Measurements from ENCODE around the gene ENPP5.

ENPP5 gene

DNA sequence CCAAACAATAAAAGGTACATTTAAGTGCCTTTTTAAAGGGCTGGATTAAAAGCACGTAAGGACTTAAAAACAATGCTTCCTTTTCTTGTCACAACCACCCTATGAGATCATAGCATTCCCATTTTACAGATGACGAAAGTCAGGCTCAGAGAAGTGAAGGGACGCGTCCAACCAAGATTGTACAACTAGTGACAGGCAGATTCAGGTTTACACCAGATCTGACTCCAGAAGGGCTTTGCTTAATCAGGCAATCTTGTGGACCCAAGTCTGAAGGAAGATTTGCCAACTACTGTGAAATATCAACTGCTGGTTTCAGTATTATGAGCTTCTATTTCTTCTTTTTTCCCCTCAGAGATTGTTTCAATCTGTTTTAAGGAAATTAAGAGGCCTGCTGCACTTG lies 40.1 kb downstream of the ENPP5 start:
- Histone ChIP-seq H3K9ac (ENCODE audit: low read length) (peak overlapping the region; percentile 85), H3K79me2 (ENCODE audit: insufficient read depth, low read length) (peaks cover 29% of the 10 kb centered on the region), H3K9me2 (ENCODE audit: low read depth, low read length) (no peaks in the 10 kb centered on the region), H3K4me1 (ENCODE audit: insufficient read depth, low read length, severe bottlenecking) (peaks cover 31% of the 10 kb centered on the region), H3K36me3 (ENCODE audit: insufficient read depth, low read length) (no peaks in the 10 kb centered on the region), H3K4me3 (ENCODE audit: low read depth, low read length, poor library complexity, severe bottlenecking) (peak overlapping the region; percentile 89), H3K27ac (ENCODE audit: low read depth, low read length, poor library complexity, severe bottlenecking) (peak overlapping the region; percentile 34), H3K9me3 (ENCODE audit: low read length) (no peaks in the 10 kb centered on the region), H4K20me1 (ENCODE audit: insufficient read depth, low read length) (no peaks in the 10 kb centered on the region), H3K27me3 (ENCODE audit: insufficient read depth, low read length) (no peaks in the 10 kb centered on the region), H3F3A (ENCODE audit: insufficient read depth, low read length) (no peaks in the 10 kb centered on the region), H2AFZ (ENCODE audit: low read length) (no peak overlapping the region), H3K4me2 (ENCODE audit: low read length) (peak overlapping the region; percentile 78)
- TF ChIP-seq, protein P1, sequence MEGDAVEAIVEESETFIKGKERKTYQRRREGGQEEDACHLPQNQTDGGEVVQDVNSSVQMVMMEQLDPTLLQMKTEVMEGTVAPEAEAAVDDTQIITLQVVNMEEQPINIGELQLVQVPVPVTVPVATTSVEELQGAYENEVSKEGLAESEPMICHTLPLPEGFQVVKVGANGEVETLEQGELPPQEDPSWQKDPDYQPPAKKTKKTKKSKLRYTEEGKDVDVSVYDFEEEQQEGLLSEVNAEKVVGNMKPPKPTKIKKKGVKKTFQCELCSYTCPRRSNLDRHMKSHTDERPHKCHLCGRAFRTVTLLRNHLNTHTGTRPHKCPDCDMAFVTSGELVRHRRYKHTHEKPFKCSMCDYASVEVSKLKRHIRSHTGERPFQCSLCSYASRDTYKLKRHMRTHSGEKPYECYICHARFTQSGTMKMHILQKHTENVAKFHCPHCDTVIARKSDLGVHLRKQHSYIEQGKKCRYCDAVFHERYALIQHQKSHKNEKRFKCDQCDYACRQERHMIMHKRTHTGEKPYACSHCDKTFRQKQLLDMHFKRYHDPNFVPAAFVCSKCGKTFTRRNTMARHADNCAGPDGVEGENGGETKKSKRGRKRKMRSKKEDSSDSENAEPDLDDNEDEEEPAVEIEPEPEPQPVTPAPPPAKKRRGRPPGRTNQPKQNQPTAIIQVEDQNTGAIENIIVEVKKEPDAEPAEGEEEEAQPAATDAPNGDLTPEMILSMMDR (IDR thresholded peaks at IDR 0.05; ENCODE audit: low read length) = no peak
- no peak for TF ChIP-seq EZH2 (IDR thresholded peaks at IDR 0.05; ENCODE audit: borderline replicate concordance, low read length)

DNA sequence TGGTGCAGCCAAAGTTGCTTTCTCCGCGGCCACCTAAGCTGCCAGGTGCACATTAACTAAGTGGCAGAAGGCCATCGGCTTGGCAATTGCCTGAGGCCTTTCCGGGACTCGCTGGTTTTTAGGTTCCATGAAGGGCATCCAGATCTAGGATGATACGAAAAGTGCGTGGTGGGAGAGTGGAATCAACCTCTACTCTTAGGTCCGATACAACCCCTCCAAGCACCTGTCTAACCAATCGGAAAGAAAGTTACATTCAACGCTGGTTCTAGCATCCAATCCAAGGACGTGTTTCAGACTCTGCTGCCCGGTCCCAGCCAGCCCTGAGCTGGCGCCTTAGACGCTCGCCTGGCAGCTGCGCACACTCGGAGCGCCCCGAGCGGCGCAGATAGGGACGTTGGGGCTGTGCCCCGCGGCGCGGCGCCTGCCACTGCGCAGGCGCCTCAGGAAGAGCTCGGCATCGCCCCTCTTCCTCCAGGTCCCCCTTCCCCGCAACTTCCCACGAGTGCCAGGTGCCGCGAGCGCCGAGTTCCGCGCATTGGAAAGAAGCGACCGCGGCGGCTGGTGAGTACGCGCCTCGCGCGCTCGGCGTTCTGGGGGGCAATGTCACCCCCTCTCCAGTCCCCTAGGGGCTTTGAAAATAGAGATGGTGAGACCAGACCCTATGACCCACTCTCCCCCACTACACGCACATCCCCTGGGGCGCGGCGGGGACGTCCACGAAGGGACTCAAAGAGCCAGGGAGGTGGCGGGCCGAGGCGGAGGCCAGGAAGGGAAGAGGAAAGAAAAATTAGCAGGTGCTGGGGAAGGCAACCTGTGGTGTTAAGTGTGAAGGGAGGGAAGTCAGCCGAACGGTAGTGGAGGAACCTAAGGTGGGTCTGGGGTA lies 40.9 kb downstream of the ENPP5 start, which contains the start of gene ENPP4:
Gene ENPP4 (plus strand): TSS at position 361 of the 883 bp plus-strand sequence. CDS start 9,595 bp downstream, outside the sequence.
- peaks cover 21% of the 10 kb centered on the region; the same call in 1 of the 2 replicates for H3K79me2 ChIP-seq (ENCODE audit: insufficient read depth, low read length)
- H3K27ac ChIP-seq (ENCODE audit: low read depth, low read length, poor library complexity, severe bottlenecking) = peak within 1 kb of the TSS; percentile 53
- H2AFZ ChIP-seq (ENCODE audit: low read length) = peak within 1 kb of the TSS; percentile 93
- no peaks in the 10 kb centered on the region for H4K20me1 ChIP-seq (ENCODE audit: insufficient read depth, low read length)
- no peaks in the 10 kb centered on the region for H3K9me3 ChIP-seq (ENCODE audit: low read length)
- H3K27me3 ChIP-seq (ENCODE audit: insufficient read depth, low read length) = no peaks in the 10 kb centered on the region
- no peaks in the 10 kb centered on the region for H3K9me2 ChIP-seq (ENCODE audit: low read depth, low read length)
- peak within 1 kb of the TSS; percentile 85 for H3K4me2 ChIP-seq (ENCODE audit: low read length)
- no peaks in the 10 kb centered on the region for H3F3A ChIP-seq (ENCODE audit: insufficient read depth, low read length)
- H3K36me3 ChIP-seq (ENCODE audit: insufficient read depth, low read length) = no peaks in the 10 kb centered on the region
- H3K4me1 ChIP-seq (ENCODE audit: insufficient read depth, low read length, severe bottlenecking) = peaks cover 31% of the 10 kb centered on the region
- peak within 1 kb of the TSS; percentile 93 for H3K9ac ChIP-seq (ENCODE audit: low read length)
- no peak for TF ChIP-seq EZH2 (IDR thresholded peaks at IDR 0.05; ENCODE audit: borderline replicate concordance, low read length)
- TF ChIP-seq, protein P1 (IDR thresholded peaks at IDR 0.05; ENCODE audit: low read length) = no peak
- peak within 1 kb of the TSS; percentile 89 for H3K4me3 ChIP-seq (ENCODE audit: low read depth, low read length, poor library complexity, severe bottlenecking)

DNA sequence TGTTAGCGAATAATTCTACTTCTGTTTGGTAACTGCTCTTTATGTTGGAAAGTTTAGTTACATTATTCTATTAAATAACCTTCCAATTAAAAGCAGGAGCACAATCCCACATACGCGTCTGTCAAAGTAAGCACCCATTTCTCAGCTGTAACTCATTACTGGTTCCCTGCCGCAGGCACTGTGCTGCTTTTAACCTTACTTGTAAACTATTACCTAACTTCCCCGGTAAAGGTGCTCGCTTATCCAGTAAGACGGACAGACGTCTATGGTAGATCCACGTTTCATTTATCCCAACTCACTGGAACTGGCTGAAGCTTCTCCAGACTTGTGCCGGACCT lies 41.5 kb downstream of the ENPP5 start:
- H2AFZ ChIP-seq (ENCODE audit: low read length) = peak overlapping the region; percentile 93
- H3K27me3 ChIP-seq (ENCODE audit: insufficient read depth, low read length) = no peaks in the 10 kb centered on the region
- H3K9ac ChIP-seq (ENCODE audit: low read length) = peak overlapping the region; percentile 93
- no peaks in the 10 kb centered on the region for H4K20me1 ChIP-seq (ENCODE audit: insufficient read depth, low read length)
- H3K27ac ChIP-seq (ENCODE audit: low read depth, low read length, poor library complexity, severe bottlenecking) = peak overlapping the region; percentile 53
- TF ChIP-seq EZH2 (IDR thresholded peaks at IDR 0.05; ENCODE audit: borderline replicate concordance, low read length) = no peak
- TF ChIP-seq, protein P1 (IDR thresholded peaks at IDR 0.05; ENCODE audit: low read length) = no peak
- H3K9me3 ChIP-seq (ENCODE audit: low read length) = no peaks in the 10 kb centered on the region
- peak overlapping the region; percentile 85 for H3K4me2 ChIP-seq (ENCODE audit: low read length)
- H3K9me2 ChIP-seq (ENCODE audit: low read depth, low read length) = no peaks in the 10 kb centered on the region
- peak overlapping the region; percentile 89 for H3K4me3 ChIP-seq (ENCODE audit: low read depth, low read length, poor library complexity, severe bottlenecking)
- H3K36me3 ChIP-seq (ENCODE audit: insufficient read depth, low read length) = no peaks in the 10 kb centered on the region
- H3K79me2 ChIP-seq (ENCODE audit: insufficient read depth, low read length) = peaks cover 18% of the 10 kb centered on the region; the same call in 1 of the 2 replicates
- peaks cover 31% of the 10 kb centered on the region for H3K4me1 ChIP-seq (ENCODE audit: insufficient read depth, low read length, severe bottlenecking)
- H3F3A ChIP-seq (ENCODE audit: insufficient read depth, low read length) = no peaks in the 10 kb centered on the region

Measured in OCI-LY1 (cell line).